ENCODE data around the gene RBMS3. TPM values are rescaled to one million over a fixed set of nuclear protein-coding genes. Genes with fewer than 3 reads are reported as not detected.

The RBMS3 gene
- total RNA-seq, 1 experiment from 2014 or later: 8.7 TPM

DNA sequence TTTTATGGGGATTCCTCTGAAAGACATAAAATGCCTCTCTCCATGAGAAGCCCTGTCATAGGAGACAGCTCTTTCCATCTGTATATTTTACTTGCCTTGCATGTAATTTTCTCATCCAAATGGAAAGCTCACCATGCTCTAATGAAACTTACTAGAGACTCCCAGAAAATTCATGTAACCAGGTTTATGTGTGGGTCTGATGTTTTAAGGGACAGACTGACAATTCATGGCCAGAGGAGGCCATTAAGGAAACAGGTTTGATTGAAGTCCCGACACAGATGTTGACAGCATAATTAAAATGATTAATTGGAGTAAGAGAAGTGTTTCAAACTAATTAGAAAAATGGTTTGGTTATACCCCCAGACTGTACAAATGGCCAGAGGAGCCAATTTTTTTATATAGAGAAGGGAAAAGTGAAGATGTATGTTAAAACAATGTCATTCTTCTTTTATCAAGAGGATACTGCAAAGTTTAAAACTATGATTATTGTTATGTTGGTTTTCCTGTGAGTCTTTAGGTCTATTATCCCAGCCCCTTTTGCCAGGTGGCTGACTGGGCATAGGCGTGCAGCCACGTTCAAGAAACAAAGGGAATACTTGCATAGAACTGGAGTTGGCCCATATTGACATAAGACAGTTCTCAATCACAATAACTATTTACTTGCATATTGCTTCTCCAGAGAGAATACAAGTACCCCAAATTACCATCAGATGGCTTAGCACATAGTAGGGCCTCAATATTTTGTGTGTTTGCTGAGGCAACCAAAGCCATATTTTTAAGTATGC, 64.8 kb downstream of the RBMS3 start:
- H3K4me1 Mint-ChIP-seq: peaks cover 72% of the 10 kb centered on the region
- H3K27me3 Mint-ChIP-seq (ENCODE audit: low read depth): no peaks in the 10 kb centered on the region
- TF ChIP-seq ATF1 (CRISPR knock-in tag; IDR thresholded peaks at IDR 0.05): no peak
- TF ChIP-seq CREM (CRISPR knock-in tag; IDR thresholded peaks at IDR 0.05): no peak
- no peak for TF ChIP-seq NFE2L1 (CRISPR knock-in tag; IDR thresholded peaks at IDR 0.05)
- TF ChIP-seq, protein P1, sequence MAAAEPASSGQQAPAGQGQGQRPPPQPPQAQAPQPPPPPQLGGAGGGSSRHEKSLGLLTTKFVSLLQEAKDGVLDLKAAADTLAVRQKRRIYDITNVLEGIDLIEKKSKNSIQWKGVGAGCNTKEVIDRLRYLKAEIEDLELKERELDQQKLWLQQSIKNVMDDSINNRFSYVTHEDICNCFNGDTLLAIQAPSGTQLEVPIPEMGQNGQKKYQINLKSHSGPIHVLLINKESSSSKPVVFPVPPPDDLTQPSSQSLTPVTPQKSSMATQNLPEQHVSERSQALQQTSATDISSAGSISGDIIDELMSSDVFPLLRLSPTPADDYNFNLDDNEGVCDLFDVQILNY (CRISPR knock-in tag; IDR thresholded peaks at IDR 0.05): no peak
- H3K4me3 Mint-ChIP-seq: no peak overlapping the region
- DNase-seq (ENCODE audit: low spot score) (no peak), ATAC-seq (peak; percentile 38)
- H3K9me3 Mint-ChIP-seq: no peaks in the 10 kb centered on the region
- H3K36me3 Mint-ChIP-seq: no peaks in the 10 kb centered on the region
- ChIA-PET POLR2A (no interaction called here), CTCF (no interaction called here)
- H3K27ac Mint-ChIP-seq: peak overlapping the region; percentile 86

DNA sequence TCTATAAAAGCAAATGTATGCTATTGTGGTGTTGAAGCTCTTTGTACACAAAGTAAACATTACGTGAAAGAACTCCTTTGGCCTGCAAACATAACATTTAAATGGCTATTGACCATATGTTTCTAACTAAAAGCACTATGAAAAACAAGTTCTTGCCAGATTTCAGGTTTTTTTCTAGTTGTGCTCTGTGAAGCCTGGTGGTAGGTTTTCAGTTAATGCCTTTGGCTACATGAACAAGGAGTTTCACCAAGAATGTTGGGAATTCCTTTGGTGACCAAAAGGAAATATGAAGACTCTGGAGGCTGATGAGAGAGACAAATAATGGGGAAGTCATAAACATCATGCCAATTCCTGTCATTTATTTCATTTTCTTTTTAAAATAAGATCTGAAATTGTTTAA, 66.0 kb downstream of the RBMS3 start:
- CTCF ChIA-PET: no interaction called here
- peak overlapping the region; percentile 97 for H3K27ac Mint-ChIP-seq
- no peaks in the 10 kb centered on the region for H3K9me3 Mint-ChIP-seq
- no peaks in the 10 kb centered on the region for H3K27me3 Mint-ChIP-seq (ENCODE audit: low read depth)
- TF ChIP-seq TP53 (CRISPR knock-in tag; IDR thresholded peaks at IDR 0.05) (no peak), NR3C1 (CRISPR knock-in tag; conservative IDR thresholded peaks at IDR 0.05; ENCODE audit: low read depth) (no peak), JUN (CRISPR knock-in tag; IDR thresholded peaks at IDR 0.05) (no peak), HMGA2 (CRISPR knock-in tag; IDR thresholded peaks at IDR 0.05) (no peak), SOX15 (CRISPR knock-in tag; IDR thresholded peaks at IDR 0.05) (no peak), ZNF317 (CRISPR knock-in tag; IDR thresholded peaks at IDR 0.05; ENCODE audit: borderline replicate concordance, low read depth) (no peak), GRHL2 (CRISPR knock-in tag; IDR thresholded peaks at IDR 0.05; ENCODE audit: insufficient replicate concordance, severe bottlenecking) (no peak), ZNF416 (CRISPR knock-in tag; IDR thresholded peaks at IDR 0.05) (no peak), FOXP1 (CRISPR knock-in tag; IDR thresholded peaks at IDR 0.05; ENCODE audit: borderline replicate concordance) (no peak), SP1 (CRISPR knock-in tag; conservative IDR thresholded peaks at IDR 0.05) (no peak), ZNF423 (CRISPR knock-in tag; IDR thresholded peaks at IDR 0.05) (no peak), TEAD4 (CRISPR knock-in tag; IDR thresholded peaks at IDR 0.05) (no peak), ZBTB21 (CRISPR knock-in tag; IDR thresholded peaks at IDR 0.05; ENCODE audit: borderline replicate concordance) (no peak), ZNF671 (CRISPR knock-in tag; IDR thresholded peaks at IDR 0.05) (no peak)
- TF ChIP-seq, protein P2, sequence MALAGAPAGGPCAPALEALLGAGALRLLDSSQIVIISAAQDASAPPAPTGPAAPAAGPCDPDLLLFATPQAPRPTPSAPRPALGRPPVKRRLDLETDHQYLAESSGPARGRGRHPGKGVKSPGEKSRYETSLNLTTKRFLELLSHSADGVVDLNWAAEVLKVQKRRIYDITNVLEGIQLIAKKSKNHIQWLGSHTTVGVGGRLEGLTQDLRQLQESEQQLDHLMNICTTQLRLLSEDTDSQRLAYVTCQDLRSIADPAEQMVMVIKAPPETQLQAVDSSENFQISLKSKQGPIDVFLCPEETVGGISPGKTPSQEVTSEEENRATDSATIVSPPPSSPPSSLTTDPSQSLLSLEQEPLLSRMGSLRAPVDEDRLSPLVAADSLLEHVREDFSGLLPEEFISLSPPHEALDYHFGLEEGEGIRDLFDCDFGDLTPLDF (CRISPR knock-in tag; IDR thresholded peaks at IDR 0.05): no peak
- TF ChIP-seq, protein P3, sequence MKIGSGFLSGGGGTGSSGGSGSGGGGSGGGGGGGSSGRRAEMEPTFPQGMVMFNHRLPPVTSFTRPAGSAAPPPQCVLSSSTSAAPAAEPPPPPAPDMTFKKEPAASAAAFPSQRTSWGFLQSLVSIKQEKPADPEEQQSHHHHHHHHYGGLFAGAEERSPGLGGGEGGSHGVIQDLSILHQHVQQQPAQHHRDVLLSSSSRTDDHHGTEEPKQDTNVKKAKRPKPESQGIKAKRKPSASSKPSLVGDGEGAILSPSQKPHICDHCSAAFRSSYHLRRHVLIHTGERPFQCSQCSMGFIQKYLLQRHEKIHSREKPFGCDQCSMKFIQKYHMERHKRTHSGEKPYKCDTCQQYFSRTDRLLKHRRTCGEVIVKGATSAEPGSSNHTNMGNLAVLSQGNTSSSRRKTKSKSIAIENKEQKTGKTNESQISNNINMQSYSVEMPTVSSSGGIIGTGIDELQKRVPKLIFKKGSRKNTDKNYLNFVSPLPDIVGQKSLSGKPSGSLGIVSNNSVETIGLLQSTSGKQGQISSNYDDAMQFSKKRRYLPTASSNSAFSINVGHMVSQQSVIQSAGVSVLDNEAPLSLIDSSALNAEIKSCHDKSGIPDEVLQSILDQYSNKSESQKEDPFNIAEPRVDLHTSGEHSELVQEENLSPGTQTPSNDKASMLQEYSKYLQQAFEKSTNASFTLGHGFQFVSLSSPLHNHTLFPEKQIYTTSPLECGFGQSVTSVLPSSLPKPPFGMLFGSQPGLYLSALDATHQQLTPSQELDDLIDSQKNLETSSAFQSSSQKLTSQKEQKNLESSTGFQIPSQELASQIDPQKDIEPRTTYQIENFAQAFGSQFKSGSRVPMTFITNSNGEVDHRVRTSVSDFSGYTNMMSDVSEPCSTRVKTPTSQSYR (CRISPR knock-in tag; IDR thresholded peaks at IDR 0.05): no peak
- TF ChIP-seq, protein P4, sequence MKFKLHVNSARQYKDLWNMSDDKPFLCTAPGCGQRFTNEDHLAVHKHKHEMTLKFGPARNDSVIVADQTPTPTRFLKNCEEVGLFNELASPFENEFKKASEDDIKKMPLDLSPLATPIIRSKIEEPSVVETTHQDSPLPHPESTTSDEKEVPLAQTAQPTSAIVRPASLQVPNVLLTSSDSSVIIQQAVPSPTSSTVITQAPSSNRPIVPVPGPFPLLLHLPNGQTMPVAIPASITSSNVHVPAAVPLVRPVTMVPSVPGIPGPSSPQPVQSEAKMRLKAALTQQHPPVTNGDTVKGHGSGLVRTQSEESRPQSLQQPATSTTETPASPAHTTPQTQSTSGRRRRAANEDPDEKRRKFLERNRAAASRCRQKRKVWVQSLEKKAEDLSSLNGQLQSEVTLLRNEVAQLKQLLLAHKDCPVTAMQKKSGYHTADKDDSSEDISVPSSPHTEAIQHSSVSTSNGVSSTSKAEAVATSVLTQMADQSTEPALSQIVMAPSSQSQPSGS (CRISPR knock-in tag; IDR thresholded peaks at IDR 0.05; ENCODE audit: borderline replicate concordance, low read depth): no peak
- H3K4me3 Mint-ChIP-seq: no peak overlapping the region
- peaks cover 76% of the 10 kb centered on the region for H3K4me1 Mint-ChIP-seq
- DNase-seq (ENCODE audit: low spot score) (no peak), ATAC-seq (no peak)
- POLR2A ChIA-PET: interaction anchor here (0.6 kb wide), 1 partner anchor 15 kb away, joined by 3 read pairs; no protein-coding TSS in a partner anchor
- H3K36me3 Mint-ChIP-seq: no peaks in the 10 kb centered on the region

Measured in WTC11 (cell line).